Measurements from ENCODE around the gene LDAF1.

DNA sequence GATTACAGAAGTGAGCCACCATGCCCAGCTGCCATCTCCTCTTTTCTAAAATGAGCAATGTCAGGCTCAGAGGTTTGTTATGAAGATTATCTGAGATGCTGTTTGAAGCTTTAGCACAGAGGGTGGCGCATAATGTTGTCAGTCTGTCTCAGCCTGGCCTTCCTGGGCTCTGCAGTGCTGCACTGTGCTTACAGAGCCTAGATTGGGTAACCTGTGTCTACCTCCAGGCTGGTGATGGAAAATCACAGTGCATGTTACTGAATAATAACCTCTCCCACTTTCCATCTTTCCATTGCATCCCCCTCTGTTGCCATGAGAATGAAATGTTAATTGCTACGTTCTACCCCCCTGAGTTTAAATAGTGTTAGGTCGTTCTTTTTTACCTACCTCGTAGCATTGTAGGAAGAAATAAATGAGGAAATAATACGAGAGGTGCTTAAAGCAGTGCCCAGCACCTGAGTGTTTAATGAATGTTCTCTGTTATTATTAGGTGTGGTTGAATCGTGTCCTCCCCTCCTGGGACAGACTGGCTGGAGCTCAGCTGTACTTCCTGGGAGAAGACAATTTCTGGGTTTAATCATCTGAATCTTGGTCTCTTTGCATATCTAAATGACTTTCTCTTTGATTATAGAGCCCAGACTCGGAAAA is 6.2 kb downstream of the LDAF1 start:
- no peak for TF ChIP-seq GATA2 (IDR thresholded peaks at IDR 0.05; ENCODE audit: low read depth, low read length)
- TF ChIP-seq GATA3 (IDR thresholded peaks at IDR 0.05; ENCODE audit: low read depth, low read length): no peak
